HG02678 (cell line): ENCODE results near the gene HES5.

Experiments
- ATAC-seq: cut with Tn5 transposase; IDR thresholded peaks from one replicate; pipeline ENCODE4 v1.9.1; 2021; ENCODE audit warnings: mild to moderate bottlenecking, moderate library complexity; ENCODE audit not compliant: unreplicated experiment

The HES5 gene

DNA sequence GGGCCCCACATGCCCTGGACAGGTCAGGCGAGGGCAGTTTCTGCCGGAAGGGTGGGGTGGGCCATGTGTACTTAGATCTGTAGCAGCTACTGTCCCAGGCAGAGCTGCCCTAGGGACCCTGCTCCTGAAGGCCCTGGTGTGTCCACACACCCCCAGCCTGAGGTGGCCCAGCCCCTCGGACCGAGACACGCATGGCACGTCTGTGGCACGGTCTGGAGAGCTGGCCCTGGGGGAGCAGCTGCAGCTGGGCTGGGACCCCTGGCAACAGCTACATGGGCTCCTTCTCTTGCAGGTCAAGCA, 28.3 kb downstream of the HES5 start:
- no peak for ATAC-seq

DNA sequence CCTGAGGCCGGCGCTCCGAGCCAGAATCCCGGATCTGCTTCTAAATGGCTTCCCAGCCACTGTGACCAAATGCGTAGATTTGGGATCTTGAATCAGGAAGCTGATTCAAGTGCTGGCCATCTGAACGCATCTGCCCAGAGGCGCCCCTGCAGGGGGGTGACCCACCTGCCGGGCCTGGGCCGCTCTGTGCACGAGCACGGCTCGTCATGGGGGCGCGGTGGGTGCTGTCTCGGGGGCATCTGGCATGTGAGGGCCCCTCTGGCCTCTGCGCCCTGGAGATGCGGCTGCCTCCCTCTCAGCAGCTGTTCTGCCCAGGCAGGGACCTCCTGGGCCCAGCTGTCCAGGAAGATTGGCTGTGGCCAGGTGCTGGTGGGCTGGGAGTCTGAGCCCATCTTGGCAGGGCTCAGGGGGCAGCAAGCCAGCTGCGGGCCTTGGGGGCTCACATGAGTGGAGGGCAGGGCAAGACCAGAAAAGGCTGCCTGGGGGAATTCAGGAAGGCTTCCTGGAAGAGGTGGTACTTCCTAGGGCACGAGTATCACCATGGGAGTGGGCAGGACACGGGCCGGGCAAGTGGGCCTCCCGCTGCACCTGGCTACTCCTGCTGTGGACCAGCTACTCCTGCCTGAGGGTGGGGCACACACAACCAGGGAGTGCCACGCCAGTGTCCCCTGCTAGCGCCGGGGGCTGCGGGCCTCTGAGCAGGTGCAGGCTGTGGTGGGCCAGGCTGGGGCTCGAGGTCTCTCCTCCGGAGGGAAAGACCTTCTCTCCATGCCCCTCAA, 28.8 kb downstream of the HES5 start:
- no peak for ATAC-seq

DNA sequence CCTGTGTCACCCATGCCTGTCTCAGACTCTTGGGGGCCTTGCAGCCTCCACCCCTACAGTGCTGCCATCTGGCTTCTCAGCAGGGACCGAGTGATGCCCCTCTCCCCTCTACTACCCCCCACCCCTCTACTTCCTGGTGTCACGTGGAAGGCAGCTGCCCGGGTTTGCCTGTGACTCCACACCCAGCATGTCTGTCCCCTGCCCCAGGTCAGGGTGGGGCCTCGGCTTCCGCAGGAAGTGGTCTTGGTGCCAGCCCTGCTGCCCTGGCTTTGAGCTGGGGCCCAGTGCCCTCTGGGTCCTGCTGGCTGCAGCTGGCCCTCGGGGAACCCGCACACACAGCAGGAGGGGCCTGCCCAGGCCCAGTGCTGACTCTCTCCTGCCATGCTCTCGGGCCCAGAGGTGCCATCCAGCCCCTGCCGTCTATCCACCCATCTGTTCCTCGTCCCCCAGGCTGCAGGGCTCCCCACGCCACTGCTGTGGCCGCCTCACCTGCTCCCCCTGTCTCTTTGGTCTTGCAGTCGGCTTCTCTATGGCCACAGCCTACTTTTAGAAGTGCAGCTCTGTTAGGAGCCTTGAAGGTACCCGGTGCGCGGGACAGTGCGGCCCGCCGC, 30.0 kb downstream of the HES5 start:
- no peak for ATAC-seq

DNA sequence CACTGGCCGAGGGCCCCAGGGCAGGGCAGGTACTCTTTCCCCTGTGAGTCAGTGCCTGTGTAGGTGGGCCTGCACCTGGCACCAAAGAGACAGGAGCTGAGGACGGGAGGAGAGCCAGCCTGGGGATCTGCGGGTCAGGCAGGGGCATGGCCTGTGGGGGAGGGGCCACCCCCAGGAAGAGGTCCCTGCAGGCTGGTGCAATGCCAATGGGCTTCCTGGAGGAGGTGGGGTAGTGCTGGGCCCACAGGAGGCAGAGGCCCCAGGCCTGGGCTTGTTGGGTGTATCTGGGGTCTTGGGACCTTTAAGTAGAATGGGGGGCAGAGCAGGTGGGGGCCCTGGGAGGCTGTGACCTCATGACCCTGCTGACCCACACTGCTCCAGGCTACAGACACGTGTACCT, 30.8 kb downstream of the HES5 start:
- no peak for ATAC-seq

DNA sequence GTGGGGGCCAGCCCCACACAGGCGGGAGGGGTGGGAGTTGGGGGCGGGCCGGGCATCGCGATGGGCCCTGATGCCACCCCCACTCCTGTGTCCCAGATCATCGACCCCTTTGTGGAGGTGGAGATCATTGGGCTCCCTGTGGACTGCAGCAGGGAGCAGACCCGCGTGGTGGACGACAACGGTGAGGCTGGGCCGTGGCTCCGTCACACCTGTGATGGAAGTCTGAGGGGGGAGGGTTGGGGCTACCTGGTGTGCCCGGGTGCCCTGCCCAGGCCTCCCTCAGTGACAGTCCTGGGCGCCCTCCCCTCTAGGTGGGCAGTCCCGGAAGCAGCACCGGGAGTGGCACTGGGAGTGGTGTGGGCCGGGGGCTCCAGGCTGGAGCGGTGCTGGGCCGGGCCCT, 31.4 kb downstream of the HES5 start:
- ATAC-seq, result no peak

DNA sequence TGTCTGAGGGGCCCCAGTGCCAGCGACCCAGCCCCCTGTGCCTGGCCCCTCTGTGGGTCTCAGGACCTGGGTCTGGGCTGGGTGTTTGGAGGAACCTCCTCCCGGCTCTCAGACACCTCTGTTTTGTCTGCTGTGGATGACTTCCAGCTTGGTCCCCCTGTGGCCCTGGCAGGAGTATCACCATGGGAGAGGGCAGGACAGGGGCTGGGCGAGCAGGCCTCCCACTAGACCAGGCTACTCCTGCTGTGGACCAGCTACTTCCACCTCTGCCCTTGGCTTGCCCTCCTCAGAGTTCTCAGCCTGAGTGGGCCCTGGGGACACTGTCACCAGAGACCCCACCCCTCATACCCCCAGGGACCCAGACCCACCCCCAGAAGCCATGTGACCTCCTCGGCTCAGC, 32.2 kb downstream of the HES5 start:
- ATAC-seq, result no peak

DNA sequence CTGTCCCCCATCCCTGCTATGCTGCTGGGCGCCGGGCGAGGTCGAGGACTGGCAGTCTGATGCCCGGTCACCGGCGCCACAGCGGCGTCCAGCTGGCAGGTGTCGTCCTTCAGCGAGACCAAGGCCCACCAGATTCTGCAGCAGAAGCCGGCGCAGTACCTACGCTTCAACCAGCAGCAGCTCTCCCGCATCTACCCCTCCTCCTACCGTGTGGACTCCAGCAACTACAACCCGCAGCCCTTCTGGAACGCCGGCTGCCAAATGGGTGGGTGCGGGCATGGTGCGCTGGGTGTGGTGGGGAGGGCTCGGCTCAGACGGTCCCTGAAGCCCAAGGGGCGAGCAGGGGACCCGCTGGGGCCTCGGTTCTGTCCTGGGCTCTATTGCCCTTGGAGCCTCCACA, 33.3 kb downstream of the HES5 start:
- no peak for ATAC-seq

DNA sequence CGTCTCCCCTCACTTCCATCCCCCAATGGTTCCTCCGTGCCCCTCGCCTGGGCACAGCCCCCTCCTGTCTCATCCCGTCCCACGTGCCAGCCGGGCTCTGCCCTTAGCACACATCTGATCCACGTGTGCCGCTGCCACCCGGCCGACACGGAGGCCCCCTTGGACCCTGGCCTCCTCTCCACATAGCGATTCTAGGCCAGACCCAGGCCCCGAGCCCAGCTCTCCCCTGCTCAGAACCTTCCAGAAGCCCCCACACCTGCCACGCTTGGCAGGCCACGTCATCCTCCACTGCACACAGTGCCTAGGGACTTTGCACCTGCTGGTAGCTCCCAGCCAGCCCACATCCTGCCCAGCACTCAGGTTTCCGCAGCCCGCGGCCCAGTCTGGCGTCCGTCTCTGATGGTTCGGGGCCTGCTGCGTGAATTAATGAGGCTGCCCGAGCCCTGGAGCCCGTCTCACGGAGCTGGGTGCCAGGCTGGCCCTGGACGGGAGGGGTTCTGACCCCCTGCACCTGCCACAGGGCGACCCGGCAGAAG, 33.9 kb downstream of the HES5 start:
- no peak for ATAC-seq

DNA sequence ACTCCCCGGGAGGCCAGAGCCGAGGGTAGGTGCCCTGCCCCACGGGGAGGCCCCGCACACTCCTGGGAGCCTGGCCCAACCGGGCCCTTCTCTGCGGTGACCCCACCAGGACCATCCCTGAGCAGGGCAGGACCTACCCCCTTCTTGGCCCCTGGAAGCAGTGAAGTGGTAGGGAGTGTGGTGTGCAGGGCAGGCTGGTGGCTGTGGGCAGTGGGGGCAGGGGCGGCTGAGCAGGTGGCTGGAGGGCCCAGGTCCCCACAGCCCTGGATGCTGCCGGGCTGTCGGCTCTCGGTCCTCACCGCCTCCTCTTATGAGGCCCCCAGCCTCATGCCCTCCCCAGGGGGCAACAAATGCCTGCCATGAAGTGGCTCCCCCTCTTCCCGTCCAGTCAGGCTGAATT, 34.5 kb downstream of the HES5 start:
- ATAC-seq, result no peak

DNA sequence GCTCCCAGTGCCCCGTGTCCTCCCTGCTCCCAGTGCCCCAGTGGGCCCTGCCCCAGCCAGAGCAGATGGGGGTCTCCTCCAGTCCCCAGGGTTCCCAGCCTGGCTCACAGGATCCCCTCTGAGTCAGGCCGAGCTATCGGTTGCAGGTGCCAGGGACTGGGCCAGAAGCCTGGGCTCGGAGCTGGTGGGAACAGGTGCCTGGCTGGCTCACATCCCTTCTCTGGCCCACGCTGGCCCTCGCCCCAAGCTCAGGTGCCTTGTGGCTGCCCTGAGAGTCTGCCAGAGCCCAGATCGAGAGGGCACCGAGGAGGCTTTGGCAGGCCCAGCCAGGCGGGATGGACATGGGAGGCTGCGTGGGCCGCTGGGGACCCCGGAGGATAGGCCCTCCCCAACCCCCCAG, 35.0 kb downstream of the HES5 start:
- ATAC-seq, result no peak

DNA sequence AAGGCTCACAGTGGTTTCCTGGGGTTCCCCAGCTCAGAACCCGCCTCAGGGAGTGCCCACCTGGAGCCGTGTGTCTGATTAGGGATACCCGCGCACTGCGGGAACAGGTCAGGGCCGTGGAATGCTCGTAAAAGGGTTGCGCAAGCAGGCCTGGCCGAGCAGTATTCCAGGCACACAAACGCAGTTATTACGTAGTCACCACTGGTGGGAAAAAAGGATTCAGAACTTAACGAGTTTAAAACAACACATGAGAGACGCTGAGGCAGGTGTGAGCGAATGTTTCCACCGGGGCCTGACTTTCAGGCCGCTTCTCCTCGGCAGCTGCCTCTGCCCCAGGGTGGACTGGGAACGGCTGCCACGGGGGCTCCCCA, 35.8 kb downstream of the HES5 start:
- no peak for ATAC-seq

DNA sequence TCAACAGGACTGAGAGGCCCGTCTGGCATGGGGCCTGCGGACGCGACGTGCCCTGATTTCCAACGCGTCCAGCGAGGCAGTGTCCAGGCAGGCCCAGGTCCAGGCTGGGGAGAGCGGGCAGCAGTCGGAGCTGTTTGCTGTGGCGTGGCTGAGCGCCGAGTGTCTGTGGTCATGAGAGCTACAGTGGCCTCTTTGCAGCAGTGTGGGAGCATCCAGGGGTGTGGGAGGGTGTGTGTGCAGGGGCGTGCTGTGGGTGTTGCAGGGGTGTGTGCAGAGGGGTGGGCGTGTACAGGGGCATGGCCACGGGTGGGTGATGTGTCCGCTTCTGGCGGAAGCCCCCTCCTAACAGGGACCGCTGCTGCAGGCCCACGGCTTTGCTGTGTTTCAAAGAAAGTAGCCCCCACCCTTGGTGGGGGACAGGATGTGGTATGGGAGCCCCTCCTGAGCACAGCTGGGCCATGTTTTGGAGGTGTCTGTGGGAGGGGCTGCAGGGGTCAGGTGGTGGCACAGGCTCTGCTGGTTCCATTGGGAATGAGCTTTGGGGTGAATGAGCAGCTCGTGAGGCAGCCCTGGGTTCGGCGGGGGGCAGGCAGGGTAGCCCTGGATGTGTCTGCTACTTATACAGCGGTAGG, 36.3 kb downstream of the HES5 start:
- ATAC-seq, result no peak

DNA sequence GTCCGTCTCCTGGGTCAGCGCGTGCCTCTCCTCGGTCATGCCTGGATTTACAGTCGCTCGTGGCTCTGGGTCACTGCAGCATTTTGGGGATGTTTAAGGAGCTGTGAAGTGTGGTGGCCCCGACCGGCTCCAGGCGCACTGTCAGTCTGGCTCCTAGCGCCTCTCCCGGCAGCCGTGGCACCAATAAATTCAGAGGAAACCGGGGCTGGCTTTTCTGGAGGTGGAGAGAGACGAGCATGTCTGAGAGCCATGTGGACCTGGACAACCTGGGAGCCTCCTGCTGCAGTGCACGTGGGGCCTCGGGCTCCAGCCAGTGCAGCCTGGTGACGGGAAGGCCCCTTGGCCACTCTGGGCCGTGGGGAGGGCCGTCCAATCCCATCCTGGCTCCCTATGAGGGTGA, 36.8 kb downstream of the HES5 start:
- ATAC-seq, result no peak

DNA sequence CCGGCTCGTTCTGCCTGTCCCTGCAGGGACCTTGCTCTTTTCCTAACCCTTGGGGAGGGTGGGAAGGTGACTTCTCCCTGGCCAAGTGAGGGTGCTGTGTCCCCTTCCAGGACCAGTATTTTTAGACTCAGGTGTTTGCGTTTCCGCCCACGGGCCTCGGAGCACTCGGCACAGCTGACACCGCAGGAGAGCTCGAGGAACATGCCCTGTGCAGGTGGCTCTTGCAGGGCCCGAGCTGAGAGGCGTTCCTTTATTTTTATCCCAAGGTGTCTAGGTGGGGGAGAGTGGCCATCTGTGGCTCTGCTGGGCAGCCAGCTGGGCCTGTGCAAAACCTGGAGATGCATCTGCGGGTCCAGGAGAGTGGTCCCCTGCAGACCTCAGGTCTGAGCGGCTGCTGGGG, 38.0 kb downstream of the HES5 start:
- ATAC-seq, result no peak

DNA sequence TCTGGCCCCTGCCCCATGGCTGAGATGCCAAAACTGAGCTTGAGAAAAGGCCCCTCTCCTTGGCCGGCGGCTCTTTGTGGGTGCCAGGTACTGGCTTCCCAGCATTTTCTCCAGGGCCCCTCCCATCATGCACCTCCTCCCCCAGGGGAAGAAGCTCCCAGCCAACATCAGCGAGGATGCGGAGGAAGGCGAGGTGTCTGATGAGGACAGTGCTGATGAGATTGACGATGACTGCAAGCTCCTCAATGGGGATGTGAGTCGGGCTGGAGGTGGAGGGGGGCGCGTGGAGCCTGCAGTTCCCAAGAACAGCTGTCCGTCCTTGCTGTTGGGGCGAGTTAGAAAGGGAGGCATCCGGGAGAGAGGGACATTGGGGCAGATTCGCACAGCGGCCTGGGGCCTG, 40.4 kb downstream of the HES5 start:
- ATAC-seq, result no peak

DNA sequence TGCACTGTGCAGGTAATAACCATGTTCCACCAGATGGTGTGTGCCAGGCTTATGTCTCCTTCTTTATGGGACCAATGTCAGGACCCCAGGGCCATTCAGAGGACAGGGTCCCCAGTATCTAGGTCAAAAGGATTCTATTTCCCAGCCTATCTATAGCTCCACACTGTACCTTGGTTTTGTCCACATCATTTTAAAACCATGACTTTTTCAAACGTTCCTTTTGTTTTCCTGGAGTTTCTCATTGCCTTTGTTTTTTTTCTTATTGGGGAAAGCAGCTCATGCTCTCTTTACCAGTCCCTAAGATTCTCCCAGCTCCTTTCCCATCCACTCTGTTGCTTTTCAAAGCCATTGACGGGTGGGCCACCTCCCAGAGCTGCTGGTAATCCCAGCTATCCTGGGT, 41.4 kb downstream of the HES5 start:
- no peak for ATAC-seq

DNA sequence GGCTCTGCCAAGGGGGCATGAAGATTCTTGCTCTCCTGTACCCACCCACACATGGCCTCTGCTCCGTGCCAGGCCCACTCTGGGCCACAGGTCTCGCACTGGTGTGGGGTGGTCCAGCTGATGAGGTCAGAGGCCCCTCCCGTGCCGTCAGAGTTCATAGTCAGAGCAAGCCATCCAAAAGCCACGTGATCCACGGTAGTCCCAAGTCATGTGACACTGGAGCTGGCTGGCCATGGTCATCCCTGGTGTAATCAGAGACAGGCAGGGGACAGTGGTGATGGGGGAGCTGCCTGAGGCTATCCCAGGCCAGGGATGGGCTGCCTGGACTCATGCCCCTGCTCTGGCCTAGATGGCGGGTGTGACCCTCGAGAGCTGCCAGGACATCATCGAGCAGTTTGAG, 43.5 kb downstream of the HES5 start:
- ATAC-seq, result no peak

DNA sequence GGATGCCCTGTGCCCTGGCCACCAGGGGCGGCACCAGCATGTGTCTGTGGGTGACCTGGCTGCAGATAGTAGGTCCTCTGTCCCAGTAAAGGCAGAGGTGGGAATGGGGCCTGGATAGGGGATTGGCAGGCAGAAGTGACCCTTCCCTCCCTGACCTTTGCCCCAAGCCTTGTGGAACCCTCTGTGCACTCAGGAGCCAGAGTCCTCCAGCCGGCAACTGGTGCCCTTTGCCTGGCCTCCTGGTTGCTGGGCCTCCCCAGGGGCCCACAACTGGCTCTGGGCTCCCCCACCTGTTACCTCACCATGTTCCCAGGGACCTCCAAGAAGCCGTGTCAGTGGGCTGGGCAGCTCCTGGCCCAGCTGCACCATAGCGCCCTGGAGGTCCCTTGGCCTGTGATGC, 44.0 kb downstream of the HES5 start:
- ATAC-seq, result no peak

DNA sequence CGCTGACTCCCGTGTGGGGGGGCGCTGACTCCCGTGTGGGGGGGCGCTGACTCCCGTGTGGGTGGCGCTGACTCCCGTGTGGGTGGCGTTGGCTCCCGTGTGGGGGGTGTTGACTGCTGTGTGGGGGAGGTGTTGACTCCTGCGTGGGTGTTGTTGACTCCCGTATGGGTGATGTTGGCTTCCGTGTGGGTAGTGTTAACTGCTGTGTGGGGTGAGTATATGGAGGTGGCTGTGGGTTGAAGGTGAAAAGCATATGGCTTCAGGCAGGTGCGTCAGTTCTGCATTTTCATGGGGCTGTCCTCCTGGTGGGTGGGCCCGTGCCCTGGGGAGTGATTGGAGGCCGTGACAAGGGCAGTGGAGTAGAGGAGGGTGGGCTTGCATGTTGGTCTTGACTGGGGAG, 46.1 kb downstream of the HES5 start:
- no peak for ATAC-seq

DNA sequence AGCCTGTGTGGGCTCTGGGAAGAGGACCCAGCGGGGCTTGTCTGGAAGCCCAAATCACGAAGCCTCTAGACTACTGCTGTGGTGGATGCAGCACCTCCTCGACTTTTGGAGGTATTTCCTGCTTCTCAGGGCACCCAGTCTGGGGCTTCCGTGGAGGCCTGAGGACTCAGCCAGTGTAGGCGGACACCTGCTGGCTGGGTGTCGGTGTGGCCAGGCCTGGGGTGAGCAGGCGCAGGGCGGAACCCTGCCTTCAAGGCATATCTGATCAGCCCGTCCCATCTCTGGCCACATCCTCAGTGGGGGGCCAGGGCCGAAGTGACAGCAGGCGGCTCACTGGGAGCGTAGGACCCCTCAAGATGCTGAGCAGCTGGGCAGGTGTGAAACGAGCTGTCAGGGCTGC, 47.0 kb downstream of the HES5 start:
- ATAC-seq, result no peak

DNA sequence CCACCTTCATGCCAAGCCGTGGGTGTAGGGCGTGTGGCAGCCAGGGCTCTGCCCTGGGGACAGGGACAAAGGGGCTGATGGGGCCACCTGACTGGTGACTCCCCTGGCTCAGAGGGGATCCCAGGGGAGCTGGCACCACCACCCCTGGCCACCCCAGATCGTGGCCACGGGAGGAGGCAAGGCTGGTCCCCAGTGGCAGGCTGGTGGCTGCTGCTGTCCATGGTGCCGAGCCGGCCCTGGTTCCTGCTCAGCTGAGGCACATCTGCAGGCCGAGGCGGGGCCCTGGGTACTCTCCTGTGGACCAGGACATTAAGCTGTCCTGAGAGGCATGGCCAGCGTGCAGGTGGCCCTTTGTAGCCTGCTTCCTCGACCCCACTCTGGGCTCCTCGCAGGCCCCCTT, 47.5 kb downstream of the HES5 start:
- ATAC-seq, result no peak

DNA sequence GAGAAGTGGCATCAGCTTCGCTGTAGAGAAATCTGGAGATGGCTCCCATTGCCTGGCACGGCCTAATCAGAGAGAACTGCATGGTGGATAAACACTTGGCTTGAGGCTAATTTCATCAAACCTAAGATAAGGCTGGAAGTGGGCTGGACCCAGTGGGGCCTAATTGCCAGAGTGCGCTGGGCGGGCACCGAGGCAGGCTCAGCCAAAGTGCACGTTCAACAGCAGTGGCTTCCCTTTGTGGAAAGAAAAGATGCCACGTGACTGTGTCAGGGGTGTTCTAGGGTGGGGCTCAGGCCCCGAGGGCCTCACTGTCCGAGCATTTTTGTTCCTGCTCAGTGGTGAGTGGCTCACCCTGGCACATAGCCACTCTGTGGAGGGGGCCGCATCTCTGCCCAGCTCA, 48.2 kb downstream of the HES5 start:
- ATAC-seq, result no peak

DNA sequence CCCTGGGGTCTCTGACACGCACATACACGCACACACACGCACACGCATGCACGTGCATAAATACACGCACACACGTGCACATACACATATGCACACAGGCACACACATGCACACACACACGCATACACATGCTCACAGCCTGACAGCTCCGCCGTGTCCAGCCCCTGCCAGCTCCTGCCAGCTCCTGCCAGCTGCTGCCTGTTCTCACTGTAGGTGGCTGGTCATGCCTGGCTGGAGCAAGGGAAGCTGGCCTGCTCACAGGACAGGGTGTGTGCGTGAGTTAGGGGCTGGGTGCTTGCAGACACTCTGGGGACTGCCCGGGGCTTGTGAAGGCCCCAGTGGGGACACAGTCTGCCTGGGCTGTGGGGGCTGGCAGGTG, 49.1 kb downstream of the HES5 start:
- ATAC-seq, result no peak
